ENCODE data around the gene FASTKD2. TPM values are rescaled to one million over a fixed set of nuclear protein-coding genes. Genes with fewer than 3 reads are reported as not detected.
A peak's percentile ranks its signal among the peaks of the same experiment; 100 is the strongest.

FASTKD2 gene
- total RNA-seq (10 to 100 TPM; 18.3 to 25.8 (median 21.7) TPM), total RNA-seq (51.5 to 169 (median 78.8) reads per million in 29 experiments)
- 35.2 TPM for total RNA-seq (2013)

DNA sequence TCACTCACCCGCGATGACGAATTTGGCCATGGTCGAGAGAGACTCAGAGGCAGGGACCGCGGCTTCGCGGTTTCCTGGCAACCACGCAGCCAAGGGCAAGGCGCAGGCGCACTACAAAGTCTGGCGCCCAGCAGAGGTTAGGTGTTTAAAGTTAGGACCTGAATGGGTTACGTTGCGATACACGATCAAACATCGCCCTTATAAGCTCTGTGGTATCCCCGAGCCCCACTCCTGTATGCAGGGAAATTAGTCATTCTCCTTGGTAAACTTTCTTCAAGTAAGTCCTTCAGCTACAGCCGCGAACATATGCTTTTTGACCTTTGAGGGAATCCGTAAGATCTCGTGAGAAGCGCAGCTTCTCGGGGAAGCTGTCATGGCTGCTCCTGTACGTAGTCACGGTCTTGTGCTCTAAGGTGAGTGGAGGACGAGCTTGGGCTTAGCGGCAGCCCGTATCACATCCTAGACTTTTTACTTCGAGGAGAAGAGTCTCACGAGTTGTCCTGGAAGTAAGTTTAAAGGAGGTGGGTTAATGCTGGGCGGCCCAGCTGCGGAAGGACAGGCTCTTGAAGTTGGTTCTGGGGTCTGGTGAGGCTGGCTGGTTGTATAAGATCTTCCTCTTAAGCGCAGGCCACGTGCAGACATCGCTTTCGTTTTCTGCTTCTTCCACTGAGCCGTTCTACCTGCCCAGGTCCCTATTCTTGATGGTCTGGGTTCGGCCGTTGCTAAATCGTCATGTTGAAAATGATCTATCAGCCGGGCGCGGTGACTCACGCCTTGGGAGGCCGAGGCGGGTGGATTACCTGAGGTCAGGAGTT is at the start of gene FASTKD2, which contains the start of gene MDH1B:
TSS of gene FASTKD2 (plus strand) at position 365 of the 815 bp plus-strand sequence. CDS start 1,088 bp downstream, outside the sequence.
TSS of gene MDH1B (minus strand) at position 87 of the 815 bp plus-strand sequence. CDS start at position 30, 57 bp downstream.
- Mint-ChIP-seq H3K27ac (peak within 1 kb of the TSS; percentile 94 to 97), H3K4me1 (peaks cover 23 to 45% (median 40%) of the 10 kb centered on the region in 3 donors), H3K27me3 (no peaks in the 10 kb centered on the region), H3K9me3 (no peaks in the 10 kb centered on the region), H3K4me3 (peak within 1 kb of the TSS in 2 of 3 donors; percentile 91 to 93), H3K36me3 (peaks cover 13% of the 10 kb centered on the region)
- peak within 1 kb of the TSS; percentile 86 for H3K27ac ChIP-seq (ENCODE audit: low read length)
- ChIA-PET CTCF (interaction anchor here (0.6 to 1.4 kb wide), 9 partner anchors 8 to 1277 kb away, joined by 3 to 7 read pairs (median 3); partner anchors contain the start of gene CCNYL1 (in 1 of the 2)), POLR2A (interaction anchor here (0.5 to 1.3 kb wide), 12 partner anchors 9 to 946 kb away, joined by 3 to 7 read pairs (median 4); partner anchors contain the start of genes CCNYL1 (in 1 of the 2), CREB1 (in 1 of the 2), KLF7 (in 1 of the 2) and METTL21A (in 1 of the 2))
- peaks cover 18 to 20% of the 10 kb centered on the region in 2 experiments for H3K4me1 ChIP-seq (ENCODE audit: control insufficient read depth in 1 of 2, extremely low read depth in 1 of 2, insufficient read depth in 2 of 2, low read length in 2 of 2)
- peaks cover 0 to 7% of the 10 kb centered on the region in 2 experiments for H3K27me3 ChIP-seq (replicated peaks in 1 of 2; ENCODE audit: control insufficient read depth in 2 of 2, extremely low read depth in 1 of 2, insufficient read depth in 2 of 2, low read length in 1 of 2)
- WGBS (ENCODE audit: insufficient coverage): under 1% methylated on average over 40 of the region's 46 CpGs
- no peaks in the 10 kb centered on the region for H3K9me3 ChIP-seq
- H3K4me3 ChIP-seq (ENCODE audit: control insufficient read depth in 1 of 2, extremely low read depth in 1 of 2, low read length in 1 of 2): peak within 1 kb of the TSS; percentile 78 to 99
- DNase-seq (peak; percentile 60 to 92 (median 75)), ATAC-seq (replicated peaks in 1 of 4) (peak; percentile 88 to 92 (median 90))
- peaks cover 4 to 21% of the 10 kb centered on the region in 2 donors for H3K36me3 ChIP-seq (ENCODE audit: control insufficient read depth in 2 of 2, extremely low read depth in 1 of 2, insufficient read depth in 1 of 2, low read length in 1 of 2)

DNA sequence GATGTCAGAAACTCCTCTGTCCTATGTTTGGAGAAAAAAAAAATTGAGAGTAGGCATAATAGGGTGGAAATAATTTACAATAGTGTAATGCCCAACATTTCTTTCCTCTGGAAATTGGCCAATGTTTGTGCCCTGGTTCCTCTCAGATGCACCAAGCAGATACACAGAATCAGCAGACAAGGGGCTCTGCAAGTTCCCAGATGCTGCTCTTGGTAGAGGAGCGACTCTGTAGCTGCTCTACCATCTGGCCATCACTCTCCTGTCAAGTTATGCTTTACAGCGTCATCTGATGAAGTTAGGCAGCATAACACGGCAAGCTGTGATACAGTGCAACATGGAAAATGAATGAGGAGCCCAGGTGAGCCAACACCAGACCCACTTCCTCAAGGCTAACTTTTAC is 48.8 kb upstream of the FASTKD2 start:
- DNase-seq (no peak), ATAC-seq (replicated peaks in 1 of 4) (no peak)
- ChIA-PET POLR2A (no interaction called here), CTCF (no interaction called here)
- Histone ChIP-seq H3K9me3 (no peaks in the 10 kb centered on the region), H3K27ac (ENCODE audit: low read length) (no peak overlapping the region), H3K4me1 (ENCODE audit: control insufficient read depth in 1 of 2, extremely low read depth in 1 of 2, insufficient read depth in 2 of 2, low read length in 2 of 2) (no peaks in the 10 kb centered on the region), H3K36me3 (ENCODE audit: control insufficient read depth in 2 of 2, extremely low read depth in 1 of 2, insufficient read depth in 1 of 2, low read length in 1 of 2) (no peaks in the 10 kb centered on the region), H3K4me3 (ENCODE audit: control insufficient read depth in 1 of 2, extremely low read depth in 1 of 2, low read length in 1 of 2) (no peak overlapping the region), H3K27me3 (replicated peaks in 1 of 2; ENCODE audit: control insufficient read depth in 2 of 2, extremely low read depth in 1 of 2, insufficient read depth in 2 of 2, low read length in 1 of 2) (peaks cover 0 to 3% of the 10 kb centered on the region in 2 experiments)
- no CpG with 5 or more reads among the region's 3 CpGs for WGBS (ENCODE audit: insufficient coverage)
- no peak overlapping the region for H3K4me3 Mint-ChIP-seq
- peaks cover 0 to 6% (median 0%) of the 10 kb centered on the region in 3 donors for H3K9me3 Mint-ChIP-seq
- no peaks in the 10 kb centered on the region for H3K4me1 Mint-ChIP-seq
- H3K27ac Mint-ChIP-seq: no peak overlapping the region
- H3K36me3 Mint-ChIP-seq: no peaks in the 10 kb centered on the region
- peaks cover 20 to 21% of the 10 kb centered on the region in 2 donors for H3K27me3 Mint-ChIP-seq

DNA sequence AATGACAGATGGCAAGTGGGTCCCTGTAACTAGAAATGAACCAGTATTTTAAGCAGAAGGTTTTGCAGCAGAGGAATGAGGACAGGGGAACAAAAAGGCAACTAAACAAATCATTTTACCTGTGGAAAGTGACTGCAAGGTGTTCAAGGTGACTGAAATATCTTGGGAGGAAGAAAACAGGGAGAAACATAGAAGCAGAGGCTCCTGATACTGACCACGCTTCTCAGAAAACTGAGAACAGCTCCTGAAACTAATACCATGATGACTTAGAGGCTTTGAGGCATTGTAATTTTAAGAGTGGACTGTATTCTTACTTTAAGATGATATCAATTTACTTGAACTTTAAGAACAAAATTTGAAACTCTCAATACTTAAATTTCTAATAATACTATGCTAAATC is 47.1 kb upstream of the FASTKD2 start, which contains the start of gene DYTN:
TSS of gene DYTN (minus strand) at position 101 of the 400 bp plus-strand sequence. CDS start 117 bp downstream, outside the sequence.
- no peak within 1 kb of the TSS for H3K4me3 Mint-ChIP-seq
- Histone ChIP-seq H3K36me3 (ENCODE audit: control insufficient read depth in 2 of 2, extremely low read depth in 1 of 2, insufficient read depth in 1 of 2, low read length in 1 of 2) (no peaks in the 10 kb centered on the region), H3K27me3 (replicated peaks in 1 of 2; ENCODE audit: control insufficient read depth in 2 of 2, extremely low read depth in 1 of 2, insufficient read depth in 2 of 2, low read length in 1 of 2) (peaks cover 0 to 3% of the 10 kb centered on the region in 2 experiments), H3K27ac (ENCODE audit: low read length) (no peak within 1 kb of the TSS), H3K9me3 (no peaks in the 10 kb centered on the region), H3K4me1 (ENCODE audit: control insufficient read depth in 1 of 2, extremely low read depth in 1 of 2, insufficient read depth in 2 of 2, low read length in 2 of 2) (no peaks in the 10 kb centered on the region), H3K4me3 (ENCODE audit: control insufficient read depth in 1 of 2, extremely low read depth in 1 of 2, low read length in 1 of 2) (no peak within 1 kb of the TSS)
- no peaks in the 10 kb centered on the region for H3K4me1 Mint-ChIP-seq
- H3K36me3 Mint-ChIP-seq: no peaks in the 10 kb centered on the region
- no peak within 1 kb of the TSS for H3K27ac Mint-ChIP-seq
- WGBS (ENCODE audit: insufficient coverage): no CpG with 5 or more reads among the region's 1 CpG
- ChIA-PET POLR2A (no interaction called here), CTCF (interaction anchor here in 1 of 2 donors (0.6 kb wide), 1 partner anchor 920 kb away, joined by 5 read pairs; no protein-coding TSS in a partner anchor)
- H3K9me3 Mint-ChIP-seq: peaks cover 0 to 10% (median 3%) of the 10 kb centered on the region in 3 donors
- peaks cover 24 to 26% of the 10 kb centered on the region in 2 donors for H3K27me3 Mint-ChIP-seq
- DNase-seq: no peak
- no peak for ATAC-seq (replicated peaks in 1 of 4)

DNA sequence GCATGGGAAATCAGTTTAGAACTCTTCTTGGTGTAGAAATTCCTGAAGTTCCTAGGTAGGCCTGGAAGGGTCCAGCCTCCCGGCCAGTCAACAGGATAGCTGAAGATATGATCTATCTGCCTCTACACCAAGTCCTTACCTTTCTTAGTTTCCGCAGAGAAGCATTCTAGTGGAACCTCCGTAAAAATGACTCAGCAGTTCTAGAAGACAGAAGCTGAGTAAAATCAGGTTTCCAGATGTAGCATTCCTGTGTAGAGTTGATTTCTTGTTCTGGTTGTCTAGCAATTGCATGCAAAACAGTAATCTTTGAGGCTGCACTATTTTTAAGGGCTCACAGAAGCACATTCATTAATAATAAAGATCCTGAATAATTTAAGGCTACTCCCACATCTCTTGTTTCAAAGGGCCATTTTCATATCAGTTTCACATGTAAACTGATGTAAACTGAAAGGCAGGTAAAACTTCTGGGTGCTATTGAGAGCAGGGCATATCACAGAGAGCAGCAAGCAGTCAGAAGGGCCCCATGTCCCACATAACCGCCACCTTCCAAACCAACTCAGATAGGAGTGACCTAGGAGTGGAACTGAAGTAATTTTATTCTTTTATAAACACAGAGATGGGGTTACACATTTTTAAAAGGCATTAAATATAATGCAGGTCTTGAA is 44.0 kb upstream of the FASTKD2 start:
- no peaks in the 10 kb centered on the region for H3K36me3 ChIP-seq (ENCODE audit: control insufficient read depth in 2 of 2, extremely low read depth in 1 of 2, insufficient read depth in 1 of 2, low read length in 1 of 2)
- no peak overlapping the region for H3K4me3 Mint-ChIP-seq
- 36% methylated on average over 2 of the region's 4 CpGs for WGBS (ENCODE audit: insufficient coverage)
- H3K36me3 Mint-ChIP-seq: no peaks in the 10 kb centered on the region
- ChIA-PET CTCF (no interaction called here), POLR2A (no interaction called here)
- ATAC-seq (replicated peaks in 1 of 4) (no peak), DNase-seq (no peak)
- H3K4me1 Mint-ChIP-seq: no peaks in the 10 kb centered on the region
- peaks cover 0 to 10% (median 3%) of the 10 kb centered on the region in 3 donors for H3K9me3 Mint-ChIP-seq
- H3K9me3 ChIP-seq: no peaks in the 10 kb centered on the region
- H3K27ac ChIP-seq (ENCODE audit: low read length): no peak overlapping the region
- no peak overlapping the region for H3K27ac Mint-ChIP-seq
- H3K4me3 ChIP-seq (ENCODE audit: control insufficient read depth in 1 of 2, extremely low read depth in 1 of 2, low read length in 1 of 2): no peak overlapping the region
- H3K4me1 ChIP-seq (ENCODE audit: control insufficient read depth in 1 of 2, extremely low read depth in 1 of 2, insufficient read depth in 2 of 2, low read length in 2 of 2): no peaks in the 10 kb centered on the region
- peaks cover 25 to 33% of the 10 kb centered on the region in 2 donors for H3K27me3 Mint-ChIP-seq
- peaks cover 0 to 3% of the 10 kb centered on the region in 2 experiments for H3K27me3 ChIP-seq (replicated peaks in 1 of 2; ENCODE audit: control insufficient read depth in 2 of 2, extremely low read depth in 1 of 2, insufficient read depth in 2 of 2, low read length in 1 of 2)

DNA sequence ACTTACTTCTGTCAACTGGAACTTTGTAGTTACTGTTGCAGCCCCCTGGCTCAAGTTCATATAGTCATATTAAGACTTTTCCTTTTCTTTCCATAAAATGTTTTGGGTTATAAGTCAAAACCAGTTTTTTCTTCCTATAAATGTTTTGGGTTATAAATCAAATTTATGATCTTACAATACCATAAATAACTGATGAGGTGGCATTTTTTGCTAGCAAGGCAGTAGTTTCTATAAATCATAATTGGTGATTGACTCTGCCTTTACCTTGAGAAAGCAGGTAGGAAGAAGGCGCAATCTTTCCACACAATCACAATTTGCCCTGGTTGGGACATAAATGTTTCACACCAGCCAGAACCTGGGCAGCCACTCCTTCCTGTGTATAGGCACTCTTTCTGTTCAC is 42.1 kb upstream of the FASTKD2 start:
- CTCF ChIA-PET: no interaction called here
- no peak for DNase-seq
- Mint-ChIP-seq H3K36me3 (no peaks in the 10 kb centered on the region), H3K4me1 (no peaks in the 10 kb centered on the region), H3K9me3 (peaks cover 0 to 10% (median 3%) of the 10 kb centered on the region in 3 donors), H3K27ac (no peak overlapping the region), H3K27me3 (peaks cover 29 to 36% of the 10 kb centered on the region in 2 donors), H3K4me3 (no peak overlapping the region)
- no peak overlapping the region for H3K4me3 ChIP-seq (ENCODE audit: control insufficient read depth in 1 of 2, extremely low read depth in 1 of 2, low read length in 1 of 2)
- WGBS (ENCODE audit: insufficient coverage): 100% methylated on average over 1 of the region's 1 CpG
- H3K27me3 ChIP-seq (replicated peaks in 1 of 2; ENCODE audit: control insufficient read depth in 2 of 2, extremely low read depth in 1 of 2, insufficient read depth in 2 of 2, low read length in 1 of 2): peaks cover under 1 to 3% of the 10 kb centered on the region in 2 experiments
- no peak overlapping the region for H3K27ac ChIP-seq (ENCODE audit: low read length)
- no peaks in the 10 kb centered on the region for H3K4me1 ChIP-seq (ENCODE audit: control insufficient read depth in 1 of 2, extremely low read depth in 1 of 2, insufficient read depth in 2 of 2, low read length in 2 of 2)
- no peaks in the 10 kb centered on the region for H3K9me3 ChIP-seq
- POLR2A ChIA-PET: no interaction called here
- no peak for ATAC-seq (replicated peaks in 1 of 4)
- H3K36me3 ChIP-seq (ENCODE audit: control insufficient read depth in 2 of 2, extremely low read depth in 1 of 2, insufficient read depth in 1 of 2, low read length in 1 of 2): no peaks in the 10 kb centered on the region

DNA sequence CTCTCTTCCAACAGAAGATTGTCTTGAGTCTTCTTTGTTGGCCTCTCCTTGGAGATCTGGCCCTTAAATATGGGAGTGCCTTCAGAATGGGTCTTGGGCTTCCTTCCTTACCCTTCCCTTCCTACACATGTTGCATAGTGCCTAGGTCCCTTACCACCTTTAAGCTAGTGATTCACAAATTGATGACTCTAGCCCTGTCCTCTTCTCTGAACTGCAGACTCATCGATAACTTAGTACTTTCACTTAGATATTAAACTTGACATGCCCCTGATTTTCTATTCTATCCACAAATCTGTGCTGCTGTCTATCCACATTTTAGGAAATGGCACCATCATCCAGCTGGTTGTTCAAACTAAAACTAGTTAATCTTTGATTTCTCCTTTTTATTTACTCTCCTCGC is 38.1 kb upstream of the FASTKD2 start:
- WGBS (ENCODE audit: insufficient coverage): 70% methylated on average over 1 of the region's 2 CpGs
- no peak overlapping the region for H3K27ac ChIP-seq (ENCODE audit: low read length)
- no peaks in the 10 kb centered on the region for H3K9me3 ChIP-seq
- POLR2A ChIA-PET: no interaction called here
- no peaks in the 10 kb centered on the region for H3K36me3 ChIP-seq (ENCODE audit: control insufficient read depth in 2 of 2, extremely low read depth in 1 of 2, insufficient read depth in 1 of 2, low read length in 1 of 2)
- Mint-ChIP-seq H3K4me1 (no peaks in the 10 kb centered on the region), H3K27ac (no peak overlapping the region), H3K4me3 (no peak overlapping the region), H3K27me3 (peaks cover 37 to 46% of the 10 kb centered on the region in 2 donors), H3K36me3 (no peaks in the 10 kb centered on the region), H3K9me3 (peaks cover 0 to 1% (median under 1%) of the 10 kb centered on the region in 3 donors)
- DNase-seq (no peak), ATAC-seq (replicated peaks in 1 of 4) (no peak)
- no peak overlapping the region for H3K4me3 ChIP-seq (ENCODE audit: control insufficient read depth in 1 of 2, extremely low read depth in 1 of 2, low read length in 1 of 2)
- H3K27me3 ChIP-seq (replicated peaks in 1 of 2; ENCODE audit: control insufficient read depth in 2 of 2, extremely low read depth in 1 of 2, insufficient read depth in 2 of 2, low read length in 1 of 2): peaks cover 2 to 3% of the 10 kb centered on the region in 2 experiments
- H3K4me1 ChIP-seq (ENCODE audit: control insufficient read depth in 1 of 2, extremely low read depth in 1 of 2, insufficient read depth in 2 of 2, low read length in 2 of 2): no peaks in the 10 kb centered on the region
- CTCF ChIA-PET: no interaction called here

Measured in T-cell (primary cell).